ENCODE results near the gene OVOL2. TPM values are rescaled to one million over a fixed set of nuclear protein-coding genes. Genes with fewer than 3 reads are reported as not detected.

OVOL2 gene
- total RNA-seq, 1 donor from 2014 or later = not detected

DNA sequence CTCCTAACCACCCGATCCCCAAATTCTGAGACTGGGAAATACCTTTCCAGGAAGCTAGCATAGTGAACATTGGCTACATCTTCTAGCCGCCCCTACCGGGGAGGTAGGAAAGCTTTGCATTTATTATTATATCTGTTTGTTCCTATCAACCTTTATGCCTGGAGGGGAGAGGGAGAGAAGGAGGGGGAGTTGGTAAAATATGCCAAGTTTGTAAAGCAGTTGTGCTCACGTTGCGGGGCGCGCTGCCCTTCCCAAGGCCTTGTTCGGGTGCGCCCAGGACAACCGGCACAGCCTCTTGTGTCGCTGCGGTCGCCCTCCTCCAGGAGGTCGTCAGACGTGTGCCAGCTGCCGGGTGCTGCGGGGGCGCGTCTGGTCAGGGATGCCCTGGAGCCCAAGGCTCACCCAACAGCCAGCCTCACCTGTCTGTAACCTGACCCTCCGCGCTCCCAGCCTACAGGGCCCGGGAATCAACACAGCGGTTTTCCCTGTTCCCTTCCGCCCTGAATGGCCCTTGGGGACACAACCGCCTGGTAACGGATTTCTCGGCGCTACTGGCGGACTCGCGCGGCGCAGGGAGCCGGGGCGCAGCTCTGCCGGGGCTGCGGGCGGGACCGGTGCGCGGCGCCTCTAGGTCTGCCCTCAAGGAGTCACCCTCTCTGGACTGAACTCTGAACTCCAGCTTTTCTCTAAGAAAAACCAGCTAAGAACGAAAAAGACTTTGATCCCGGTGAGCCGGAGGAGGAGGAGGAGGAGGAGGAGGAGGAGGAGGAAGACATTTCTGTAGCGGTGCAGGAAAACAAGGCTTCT is 1.1 kb upstream of the OVOL2 start:
- H3K4me3 ChIP-seq (ENCODE audit: low read length in 3 of 3) = peak overlapping the region in 2 of 3 donors; percentile 6 to 14
- no peaks in the 10 kb centered on the region for H3K36me3 ChIP-seq (ENCODE audit: control insufficient read depth in 3 of 3, insufficient read depth in 3 of 3, low read length in 3 of 3)
- no peak overlapping the region for H3K27ac ChIP-seq (ENCODE audit: low read depth, low read length)
- H3K9ac ChIP-seq (ENCODE audit: low read depth in 1 of 3, low read length in 3 of 3) = no peak overlapping the region
- peaks cover 0 to 2% (median 0%) of the 10 kb centered on the region in 3 donors for H3K9me3 ChIP-seq (ENCODE audit: control insufficient read depth in 3 of 3, low read length in 3 of 3)
- peaks cover 55 to 69% (median 62%) of the 10 kb centered on the region in 3 donors for H3K27me3 ChIP-seq (ENCODE audit: control insufficient read depth in 3 of 3, insufficient read depth in 3 of 3, low read length in 3 of 3)
- H3K4me1 ChIP-seq (ENCODE audit: control insufficient read depth in 3 of 3, insufficient read depth in 3 of 3, low read length in 3 of 3) = peaks cover 11 to 12% (median 11%) of the 10 kb centered on the region in 3 donors

DNA sequence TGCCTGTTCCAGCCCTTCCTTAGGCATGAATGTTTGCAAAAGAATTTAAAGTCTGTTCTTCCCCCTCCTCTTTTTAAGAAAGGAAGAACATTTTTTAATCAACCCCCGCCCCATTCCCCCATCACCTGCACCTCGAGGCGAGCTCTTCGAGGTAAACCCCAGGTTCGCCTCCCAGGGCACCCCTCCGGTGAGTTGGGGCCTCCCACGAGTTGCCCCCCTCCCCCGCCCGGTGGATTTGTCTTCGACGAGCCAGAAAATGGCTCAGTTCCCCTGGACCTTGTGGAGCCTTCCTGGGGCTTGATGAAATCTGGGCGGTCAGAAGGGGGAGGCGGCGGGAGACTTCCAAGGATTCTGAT is 256 bp upstream of the OVOL2 start:
- Histone ChIP-seq H3K27me3 (ENCODE audit: control insufficient read depth in 3 of 3, insufficient read depth in 3 of 3, low read length in 3 of 3) (peaks cover 62 to 72% (median 64%) of the 10 kb centered on the region in 3 donors), H3K36me3 (ENCODE audit: control insufficient read depth in 3 of 3, insufficient read depth in 3 of 3, low read length in 3 of 3) (no peaks in the 10 kb centered on the region), H3K9me3 (ENCODE audit: control insufficient read depth in 3 of 3, low read length in 3 of 3) (peaks cover 0 to 2% (median 0%) of the 10 kb centered on the region in 3 donors), H3K27ac (ENCODE audit: low read depth, low read length) (no peak overlapping the region), H3K9ac (ENCODE audit: low read depth in 1 of 3, low read length in 3 of 3) (no peak overlapping the region), H3K4me3 (ENCODE audit: low read length in 3 of 3) (no peak overlapping the region), H3K4me1 (ENCODE audit: control insufficient read depth in 3 of 3, insufficient read depth in 3 of 3, low read length in 3 of 3) (peaks cover 11 to 12% (median 11%) of the 10 kb centered on the region in 3 donors)

DNA sequence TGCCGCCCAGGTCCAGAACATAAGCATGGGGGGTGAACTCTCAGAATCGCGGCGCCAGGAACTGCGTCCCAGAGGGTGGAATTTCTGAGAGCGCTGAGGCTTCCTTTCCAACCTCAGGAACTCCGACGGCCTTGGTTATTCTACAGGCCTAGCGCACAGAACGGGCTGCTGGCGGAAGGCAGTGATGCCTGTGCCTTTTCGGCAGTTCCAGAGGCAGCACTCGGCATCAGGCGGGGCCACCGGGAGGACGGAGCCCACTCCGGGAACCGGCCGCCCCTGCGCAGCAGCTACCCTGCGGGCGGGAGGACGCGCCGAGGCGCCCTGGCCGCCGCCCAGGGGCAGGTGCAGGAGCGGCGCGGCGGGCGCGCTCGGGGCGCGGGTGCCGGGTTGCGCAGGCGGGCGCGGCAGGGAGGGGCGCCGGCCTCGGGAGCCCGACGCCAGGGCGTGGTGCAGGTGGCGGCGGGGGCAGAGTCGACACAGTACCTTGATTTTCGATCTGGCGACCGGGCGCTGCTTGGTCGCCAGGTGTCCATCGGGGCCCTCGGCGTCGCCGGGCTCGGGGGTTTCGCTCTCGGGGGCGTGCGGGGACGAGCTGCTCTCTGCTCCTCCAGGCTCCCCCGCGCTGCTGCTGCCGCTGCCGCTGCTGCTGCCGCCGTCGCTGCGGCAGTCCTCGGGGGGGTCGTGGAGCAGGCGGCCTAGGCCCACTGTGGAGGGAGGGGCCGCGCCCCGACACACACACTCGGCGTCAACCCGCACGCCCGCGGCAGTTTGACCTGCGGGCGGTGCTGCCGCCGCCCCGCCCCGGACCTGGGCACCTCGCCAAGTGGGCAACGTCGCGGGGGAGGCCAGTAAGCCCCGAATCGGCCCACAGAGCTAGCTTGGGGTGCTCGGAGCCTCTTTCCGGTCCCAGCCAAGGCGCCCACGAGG is 1.3 kb downstream of the OVOL2 start:
- H3K9ac ChIP-seq (ENCODE audit: low read depth in 1 of 3, low read length in 3 of 3) = no peak overlapping the region
- H3K36me3 ChIP-seq (ENCODE audit: control insufficient read depth in 3 of 3, insufficient read depth in 3 of 3, low read length in 3 of 3) = no peaks in the 10 kb centered on the region
- peak overlapping the region; percentile 7 to 43 (median 41) for H3K4me3 ChIP-seq (ENCODE audit: low read length in 3 of 3)
- peaks cover 61 to 71% (median 67%) of the 10 kb centered on the region in 3 donors for H3K27me3 ChIP-seq (ENCODE audit: control insufficient read depth in 3 of 3, insufficient read depth in 3 of 3, low read length in 3 of 3)
- H3K9me3 ChIP-seq (ENCODE audit: control insufficient read depth in 3 of 3, low read length in 3 of 3) = peaks cover 0 to 2% (median 0%) of the 10 kb centered on the region in 3 donors
- peaks cover 11 to 12% (median 11%) of the 10 kb centered on the region in 3 donors for H3K4me1 ChIP-seq (ENCODE audit: control insufficient read depth in 3 of 3, insufficient read depth in 3 of 3, low read length in 3 of 3)
- H3K27ac ChIP-seq (ENCODE audit: low read depth, low read length) = no peak overlapping the region

DNA sequence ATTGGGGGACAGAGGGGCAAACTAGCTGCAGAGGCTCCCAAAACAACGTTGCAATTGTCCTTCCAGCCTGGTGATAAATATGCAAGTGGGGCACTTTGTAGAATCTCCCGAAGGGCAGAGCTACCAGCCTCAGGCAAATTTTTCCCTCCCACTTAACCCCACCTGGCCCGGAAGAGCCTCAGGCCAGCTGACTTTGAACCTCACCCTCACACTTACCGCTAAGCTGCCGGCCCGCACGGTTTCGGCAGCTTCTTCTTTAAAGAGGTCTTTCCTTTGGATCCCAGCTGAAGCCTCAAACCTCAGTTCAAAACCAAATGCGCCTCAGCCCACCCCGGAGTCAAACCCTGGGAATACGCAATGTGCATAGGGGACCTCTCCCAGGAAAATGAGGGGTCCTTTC is 2.5 kb downstream of the OVOL2 start:
- no peak overlapping the region for H3K9ac ChIP-seq (ENCODE audit: low read depth in 1 of 3, low read length in 3 of 3)
- peaks cover 0 to under 1% (median 0%) of the 10 kb centered on the region in 3 donors for H3K9me3 ChIP-seq (ENCODE audit: control insufficient read depth in 3 of 3, low read length in 3 of 3)
- peaks cover 12 to 15% (median 14%) of the 10 kb centered on the region in 3 donors for H3K4me1 ChIP-seq (ENCODE audit: control insufficient read depth in 3 of 3, insufficient read depth in 3 of 3, low read length in 3 of 3)
- H3K27ac ChIP-seq (ENCODE audit: low read depth, low read length) = no peak overlapping the region
- no peak overlapping the region for H3K4me3 ChIP-seq (ENCODE audit: low read length in 3 of 3)
- peaks cover 55 to 61% (median 61%) of the 10 kb centered on the region in 3 donors for H3K27me3 ChIP-seq (ENCODE audit: control insufficient read depth in 3 of 3, insufficient read depth in 3 of 3, low read length in 3 of 3)
- H3K36me3 ChIP-seq (ENCODE audit: control insufficient read depth in 3 of 3, insufficient read depth in 3 of 3, low read length in 3 of 3) = no peaks in the 10 kb centered on the region

DNA sequence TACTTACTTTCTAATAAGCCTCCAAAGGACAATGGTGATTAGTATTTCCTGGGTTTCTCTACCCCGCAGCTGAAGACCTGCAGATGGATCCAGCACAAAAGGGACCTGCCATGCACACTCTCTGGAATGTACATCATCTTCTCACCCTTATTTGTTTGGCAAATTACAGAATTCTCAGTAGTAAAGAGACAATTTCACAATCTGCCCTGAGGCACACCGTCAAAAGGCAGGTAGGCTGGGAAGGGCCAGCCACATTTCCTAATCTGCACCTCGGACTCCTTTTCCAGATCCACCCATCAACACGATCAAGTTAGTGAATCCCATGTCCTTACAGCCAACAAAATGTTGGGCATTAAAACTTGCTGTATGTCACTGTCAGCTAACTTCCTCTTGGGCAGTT is 4.9 kb downstream of the OVOL2 start:
- no peak overlapping the region for H3K27ac ChIP-seq (ENCODE audit: low read depth, low read length)
- no peak overlapping the region for H3K4me3 ChIP-seq (ENCODE audit: low read length in 3 of 3)
- H3K27me3 ChIP-seq (ENCODE audit: control insufficient read depth in 3 of 3, insufficient read depth in 3 of 3, low read length in 3 of 3) = peaks cover 35 to 42% (median 39%) of the 10 kb centered on the region in 3 donors
- H3K9ac ChIP-seq (ENCODE audit: low read depth in 1 of 3, low read length in 3 of 3) = no peak overlapping the region
- H3K4me1 ChIP-seq (ENCODE audit: control insufficient read depth in 3 of 3, insufficient read depth in 3 of 3, low read length in 3 of 3) = peaks cover 6 to 11% (median 9%) of the 10 kb centered on the region in 3 donors
- H3K9me3 ChIP-seq (ENCODE audit: control insufficient read depth in 3 of 3, low read length in 3 of 3) = no peaks in the 10 kb centered on the region
- no peaks in the 10 kb centered on the region for H3K36me3 ChIP-seq (ENCODE audit: control insufficient read depth in 3 of 3, insufficient read depth in 3 of 3, low read length in 3 of 3)

DNA sequence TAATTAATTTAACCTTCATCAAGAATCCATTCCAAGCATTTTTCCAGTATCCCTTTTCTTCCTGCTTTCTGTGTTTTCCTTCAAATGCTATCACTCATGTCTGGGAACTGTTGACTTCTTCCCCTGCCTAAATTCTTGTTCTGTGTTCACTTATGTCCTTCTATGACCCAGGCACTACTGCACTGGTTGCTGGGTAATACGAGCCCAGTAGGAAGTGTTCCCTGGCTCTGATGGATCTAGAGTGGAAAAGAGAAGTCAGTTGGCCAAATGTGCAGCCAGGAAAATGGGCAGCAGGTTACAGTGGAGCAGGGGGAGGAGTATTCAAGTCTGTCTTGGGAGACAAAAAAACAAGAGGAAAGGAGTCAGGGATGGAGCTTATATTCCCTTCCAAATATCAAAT is 7.1 kb downstream of the OVOL2 start:
- no peak overlapping the region for H3K9ac ChIP-seq (ENCODE audit: low read depth in 1 of 3, low read length in 3 of 3)
- no peak overlapping the region for H3K27ac ChIP-seq (ENCODE audit: low read depth, low read length)
- peaks cover 0 to 7% (median 2%) of the 10 kb centered on the region in 3 donors for H3K4me1 ChIP-seq (ENCODE audit: control insufficient read depth in 3 of 3, insufficient read depth in 3 of 3, low read length in 3 of 3)
- H3K9me3 ChIP-seq (ENCODE audit: control insufficient read depth in 3 of 3, low read length in 3 of 3) = no peaks in the 10 kb centered on the region
- H3K27me3 ChIP-seq (ENCODE audit: control insufficient read depth in 3 of 3, insufficient read depth in 3 of 3, low read length in 3 of 3) = peaks cover 20 to 23% (median 21%) of the 10 kb centered on the region in 3 donors
- no peaks in the 10 kb centered on the region for H3K36me3 ChIP-seq (ENCODE audit: control insufficient read depth in 3 of 3, insufficient read depth in 3 of 3, low read length in 3 of 3)
- no peak overlapping the region for H3K4me3 ChIP-seq (ENCODE audit: low read length in 3 of 3)

DNA sequence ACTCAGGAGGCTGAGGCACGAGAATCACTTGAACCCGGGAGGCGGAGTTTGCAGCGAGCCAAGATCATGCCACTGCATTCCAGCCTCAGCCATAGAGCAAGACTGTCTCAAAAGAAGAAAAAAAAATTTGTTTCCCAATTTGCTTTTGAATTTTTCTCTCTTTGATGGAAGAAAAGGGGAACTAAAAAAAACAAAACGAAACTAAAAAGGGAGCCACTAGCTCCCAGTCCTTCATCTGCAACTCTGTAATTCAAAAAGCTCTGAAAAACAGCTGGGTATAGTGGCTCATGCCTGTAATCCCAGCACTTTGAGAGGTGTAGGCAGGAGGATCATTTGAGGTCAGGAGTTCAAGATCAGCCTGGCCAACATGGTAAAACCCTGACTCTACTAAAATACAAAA is 9.5 kb downstream of the OVOL2 start:
- peaks cover 4 to 14% (median 13%) of the 10 kb centered on the region in 3 donors for H3K27me3 ChIP-seq (ENCODE audit: control insufficient read depth in 3 of 3, insufficient read depth in 3 of 3, low read length in 3 of 3)
- no peak overlapping the region for H3K9ac ChIP-seq (ENCODE audit: low read depth in 1 of 3, low read length in 3 of 3)
- H3K27ac ChIP-seq (ENCODE audit: low read depth, low read length) = no peak overlapping the region
- peaks cover 0 to 7% (median 2%) of the 10 kb centered on the region in 3 donors for H3K4me1 ChIP-seq (ENCODE audit: control insufficient read depth in 3 of 3, insufficient read depth in 3 of 3, low read length in 3 of 3)
- H3K9me3 ChIP-seq (ENCODE audit: control insufficient read depth in 3 of 3, low read length in 3 of 3) = peaks cover 0 to 5% (median 2%) of the 10 kb centered on the region in 3 donors
- no peaks in the 10 kb centered on the region for H3K36me3 ChIP-seq (ENCODE audit: control insufficient read depth in 3 of 3, insufficient read depth in 3 of 3, low read length in 3 of 3)
- H3K4me3 ChIP-seq (ENCODE audit: low read length in 3 of 3) = no peak overlapping the region

DNA sequence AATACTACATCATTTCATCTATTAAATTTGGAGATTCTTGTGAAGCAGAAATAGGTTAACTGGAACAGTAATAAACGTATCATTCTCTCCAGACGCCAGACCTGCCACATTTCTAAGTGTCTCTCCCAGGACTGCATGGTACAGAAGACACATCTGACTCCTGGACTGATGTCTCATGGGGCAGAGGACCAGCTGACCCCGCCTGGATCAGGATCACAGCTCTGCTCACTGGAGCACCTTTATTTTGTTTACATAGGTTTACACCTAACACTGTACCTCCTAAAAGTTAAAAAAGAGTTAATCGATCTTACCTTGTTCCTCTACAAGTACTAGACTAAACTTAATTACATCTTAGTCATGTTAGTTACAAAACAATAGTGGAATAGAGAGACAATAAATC is 11.2 kb downstream of the OVOL2 start:
- Histone ChIP-seq H3K27me3 (ENCODE audit: control insufficient read depth in 3 of 3, insufficient read depth in 3 of 3, low read length in 3 of 3) (peaks cover 0 to 19% (median 16%) of the 10 kb centered on the region in 3 donors), H3K4me1 (ENCODE audit: control insufficient read depth in 3 of 3, insufficient read depth in 3 of 3, low read length in 3 of 3) (peaks cover 0 to 7% (median 2%) of the 10 kb centered on the region in 3 donors), H3K9me3 (ENCODE audit: control insufficient read depth in 3 of 3, low read length in 3 of 3) (peaks cover 4 to 11% (median 5%) of the 10 kb centered on the region in 3 donors), H3K36me3 (ENCODE audit: control insufficient read depth in 3 of 3, insufficient read depth in 3 of 3, low read length in 3 of 3) (no peaks in the 10 kb centered on the region), H3K4me3 (ENCODE audit: low read length in 3 of 3) (no peak overlapping the region), H3K9ac (ENCODE audit: low read depth in 1 of 3, low read length in 3 of 3) (no peak overlapping the region), H3K27ac (ENCODE audit: low read depth, low read length) (no peak overlapping the region)

DNA sequence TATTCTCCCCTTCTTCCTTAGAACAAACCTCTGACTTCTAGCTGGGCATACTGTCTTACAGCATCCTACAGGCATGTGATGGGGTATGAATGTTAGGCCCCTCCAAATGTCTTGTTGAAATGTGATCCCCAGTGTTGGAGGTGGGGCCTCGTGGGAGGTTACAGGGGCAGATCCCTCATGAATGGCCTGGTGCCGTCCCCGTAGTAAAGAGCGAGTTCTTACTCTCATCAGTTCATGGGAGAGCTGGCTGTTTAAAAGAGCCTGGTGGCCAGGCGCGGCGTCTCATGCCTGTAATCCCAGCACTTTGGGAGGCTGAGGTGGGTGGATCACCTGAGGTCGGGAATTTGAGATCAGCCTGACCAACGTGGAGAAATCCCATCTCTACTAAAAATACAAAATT is 15.5 kb downstream of the OVOL2 start:
- H3K9me3 ChIP-seq (ENCODE audit: control insufficient read depth in 3 of 3, low read length in 3 of 3) = peaks cover 4 to 11% (median 5%) of the 10 kb centered on the region in 3 donors
- no peak overlapping the region for H3K4me3 ChIP-seq (ENCODE audit: low read length in 3 of 3)
- no peaks in the 10 kb centered on the region for H3K36me3 ChIP-seq (ENCODE audit: control insufficient read depth in 3 of 3, insufficient read depth in 3 of 3, low read length in 3 of 3)
- H3K4me1 ChIP-seq (ENCODE audit: control insufficient read depth in 3 of 3, insufficient read depth in 3 of 3, low read length in 3 of 3) = no peaks in the 10 kb centered on the region
- H3K27me3 ChIP-seq (ENCODE audit: control insufficient read depth in 3 of 3, insufficient read depth in 3 of 3, low read length in 3 of 3) = peaks cover 2 to 36% (median 28%) of the 10 kb centered on the region in 3 donors
- H3K9ac ChIP-seq (ENCODE audit: low read depth in 1 of 3, low read length in 3 of 3) = no peak overlapping the region
- no peak overlapping the region for H3K27ac ChIP-seq (ENCODE audit: low read depth, low read length)

Data from skeletal muscle tissue (tissue), 4 donors.